Glutamatergic neuron (in vitro differentiated cells): ENCODE data around the gene RBBP8NL. TPM values are rescaled to one million over a fixed set of nuclear protein-coding genes. Genes with fewer than 3 reads are reported as not detected.

Source experiments
- DNase-seq: peaks from one replicate; pipeline ENCODE4 v3.0.0; 2022
- H3K27ac Mint-ChIP-seq: one replicate; pipeline ENCODE4 v1.8.0; 2020; ENCODE audit warnings: mild to moderate bottlenecking, mixed read lengths, inconsistent platforms; ENCODE audit not compliant: unreplicated experiment
- H3K27me3 Mint-ChIP-seq: one replicate; pipeline ENCODE4 v1.8.0; 2020; ENCODE audit warnings: mild to moderate bottlenecking, moderate library complexity, mixed read lengths, inconsistent platforms; ENCODE audit not compliant: unreplicated experiment
- H3K36me3 Mint-ChIP-seq: one replicate; pipeline ENCODE4 v1.8.0; 2020; ENCODE audit warnings: mild to moderate bottlenecking, mixed read lengths, inconsistent platforms; ENCODE audit not compliant: unreplicated experiment
- H3K4me1 Mint-ChIP-seq: one replicate; pipeline ENCODE4 v1.8.0; 2020; ENCODE audit warnings: mild to moderate bottlenecking, low read depth, mixed read lengths, inconsistent platforms; ENCODE audit not compliant: unreplicated experiment
- H3K4me3 Mint-ChIP-seq: one replicate; pipeline ENCODE4 v1.8.0; 2020; ENCODE audit warnings: mild to moderate bottlenecking, mixed read lengths, inconsistent platforms; ENCODE audit not compliant: unreplicated experiment
- H3K9me3 Mint-ChIP-seq: one replicate; pipeline ENCODE4 v1.8.0; 2020; ENCODE audit warnings: mild to moderate bottlenecking, moderate library complexity, mixed read lengths, inconsistent platforms; ENCODE audit not compliant: unreplicated experiment
- CTCF ChIP-seq: fragments of 200-600 bp; sonication (generic); IDR thresholded peaks from one replicate; pipeline ENCODE4 v1.5.0; 2021; ENCODE audit not compliant: partially characterized antibody, unreplicated experiment
- total RNA-seq: library from RNA; stranded (reverse); fragmentation: NEBNext Ultra II Directional; extraction: Animal tissue kit (Norgen Biotek cat#: 25700); gene quantifications from one replicate; pipeline ENCODE4 v1.2.1, GENCODE V29; 2021; ENCODE audit not compliant: unreplicated experiment

Gene RBBP8NL
- total RNA-seq, 1 donor from 2014 or later = not detected

GRCh38 chr20:62416651-62417637 is 10.4 kb downstream of the RBBP8NL start:
- no peak for DNase-seq
- Mint-ChIP-seq H3K36me3 (no peaks in the 10 kb centered on the region), H3K27ac (no peak overlapping the region), H3K9me3 (peaks cover 6% of the 10 kb centered on the region), H3K4me3 (no peak overlapping the region), H3K4me1 (no peaks in the 10 kb centered on the region), H3K27me3 (peaks cover 5% of the 10 kb centered on the region)
- no peak for TF ChIP-seq CTCF

- no peak for DNase-seq
- no peak for TF ChIP-seq CTCF
- peaks cover 5% of the 10 kb centered on the region for H3K27me3 Mint-ChIP-seq
- no peaks in the 10 kb centered on the region for H3K4me1 Mint-ChIP-seq
- H3K36me3 Mint-ChIP-seq = no peaks in the 10 kb centered on the region
- H3K9me3 Mint-ChIP-seq = peaks cover 1% of the 10 kb centered on the region
- no peak overlapping the region for H3K27ac Mint-ChIP-seq
- H3K4me3 Mint-ChIP-seq = no peak overlapping the region
These were observed 11.8 kb downstream of the RBBP8NL start for GRCh38 chr20:62415354-62416111.

- TF ChIP-seq CTCF = no peak
- Mint-ChIP-seq H3K27me3 (peaks cover 2% of the 10 kb centered on the region), H3K36me3 (no peaks in the 10 kb centered on the region), H3K4me3 (no peak overlapping the region), H3K4me1 (peaks cover 3% of the 10 kb centered on the region), H3K27ac (no peak overlapping the region), H3K9me3 (peaks cover 1% of the 10 kb centered on the region)
- no peak for DNase-seq
These were observed 13.3 kb downstream of the RBBP8NL start for GRCh38 chr20:62413896-62414481.

- DNase-seq = no peak
- Mint-ChIP-seq H3K27me3 (peaks cover 2% of the 10 kb centered on the region), H3K27ac (no peak overlapping the region), H3K9me3 (no peaks in the 10 kb centered on the region), H3K4me1 (peaks cover 3% of the 10 kb centered on the region), H3K4me3 (no peak overlapping the region), H3K36me3 (no peaks in the 10 kb centered on the region)
- no peak for TF ChIP-seq CTCF
These were observed 14.2 kb downstream of the RBBP8NL start for GRCh38 chr20:62413025-62413570.
